Measurements from ENCODE around the gene TNFRSF25.
A peak's percentile ranks its signal among the peaks of the same experiment; 100 is the strongest.
"Not testable (repeated sequence)": the region's sequence is repeated elsewhere in the genome, so short reads cannot be mapped to it uniquely, and the experiment has no call there.

Gene TNFRSF25

DNA sequence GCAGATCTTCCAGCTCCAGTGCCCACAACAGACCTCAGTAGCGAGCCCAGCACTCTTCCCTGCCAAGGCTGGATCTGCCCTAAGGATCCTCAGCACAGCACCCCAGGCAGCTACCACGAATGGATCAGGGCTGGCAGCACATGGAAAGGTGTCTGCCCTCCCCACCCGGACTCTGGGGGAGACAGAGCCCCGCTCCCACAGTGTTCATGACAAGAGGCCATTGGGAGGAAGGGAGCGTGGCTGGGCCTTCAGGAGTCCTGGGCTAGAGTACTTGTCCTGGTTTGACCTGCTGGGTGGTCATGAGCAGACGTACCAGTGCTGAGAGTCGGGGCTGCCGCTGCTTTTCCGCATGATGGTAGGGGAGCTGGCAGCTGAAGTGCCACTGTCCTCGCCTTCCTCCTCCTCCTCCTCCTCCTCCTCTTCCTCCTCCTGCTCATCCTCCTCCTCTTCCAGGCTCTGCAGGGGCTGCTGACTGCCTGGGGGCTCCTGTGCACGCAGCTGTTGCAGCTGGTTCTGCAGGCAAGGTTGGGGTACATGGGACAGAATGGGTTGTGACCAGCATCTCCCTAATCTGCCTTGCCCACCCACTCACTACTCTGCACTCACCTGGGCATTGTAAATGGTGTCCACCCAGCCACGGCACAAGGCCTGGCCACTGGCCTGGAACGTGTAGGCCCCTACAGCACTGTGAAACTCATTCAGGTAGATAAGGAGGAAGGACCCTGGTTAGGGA lies 2.9 kb upstream of the TNFRSF25 start:
- DNase-seq (ENCODE audit: low spot score): no peak

DNA sequence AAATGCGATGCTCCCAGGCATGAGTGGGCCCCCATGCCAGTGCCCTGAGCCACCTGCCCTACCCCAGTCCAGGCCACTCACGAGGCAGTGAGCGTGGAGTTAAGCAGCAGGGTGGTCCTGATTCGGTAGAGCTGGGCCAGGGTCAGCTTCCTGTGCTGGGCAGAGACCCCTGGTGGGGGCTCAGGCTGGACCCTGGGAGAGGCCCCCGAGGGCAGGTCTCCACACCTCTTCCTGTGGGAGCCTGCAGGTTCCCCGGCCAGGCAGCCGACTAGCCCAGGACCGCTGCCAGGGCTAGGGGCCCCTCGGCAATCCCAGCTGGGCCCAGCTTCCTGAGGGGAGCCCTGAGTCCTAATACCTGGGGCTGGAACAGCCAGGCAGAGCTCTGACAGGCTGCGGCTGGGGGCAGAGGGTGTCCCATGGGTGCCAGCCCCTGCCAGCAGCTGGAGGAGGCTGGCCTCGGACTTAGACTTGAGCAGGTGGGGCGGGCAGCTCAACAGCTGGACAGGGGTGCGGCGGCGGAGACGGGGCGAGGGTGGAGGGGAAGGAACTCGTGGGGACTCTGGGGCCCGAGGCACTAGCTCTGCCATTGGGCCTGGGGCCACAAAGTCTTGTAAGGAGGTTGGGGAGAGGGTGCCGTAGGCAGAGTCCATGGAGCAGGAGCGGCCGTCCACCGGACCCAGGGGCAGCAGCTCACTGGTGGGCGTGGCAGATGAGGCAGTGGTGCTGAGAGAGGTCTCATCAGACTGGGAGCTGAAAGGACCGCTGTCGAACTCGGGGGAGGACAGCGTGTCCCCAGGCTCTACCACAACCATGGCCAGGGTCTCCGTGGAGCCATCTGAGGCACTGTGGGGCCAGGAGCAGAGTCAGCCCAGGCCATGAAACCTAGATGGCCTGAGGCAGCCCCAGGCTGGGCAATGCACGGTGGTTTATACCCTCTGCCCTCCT lies 2.0 kb upstream of the TNFRSF25 start:
- no peak for DNase-seq (ENCODE audit: low spot score)

GRCh38 chr1:6467224-6467623 lies 1.3 kb upstream of the TNFRSF25 start:
- DNase-seq (ENCODE audit: low spot score): no peak

- no peak for DNase-seq (ENCODE audit: low spot score)
Measured at GRCh38 chr1:6466751-6467150, 778 bp upstream of the TNFRSF25 start.

DNA sequence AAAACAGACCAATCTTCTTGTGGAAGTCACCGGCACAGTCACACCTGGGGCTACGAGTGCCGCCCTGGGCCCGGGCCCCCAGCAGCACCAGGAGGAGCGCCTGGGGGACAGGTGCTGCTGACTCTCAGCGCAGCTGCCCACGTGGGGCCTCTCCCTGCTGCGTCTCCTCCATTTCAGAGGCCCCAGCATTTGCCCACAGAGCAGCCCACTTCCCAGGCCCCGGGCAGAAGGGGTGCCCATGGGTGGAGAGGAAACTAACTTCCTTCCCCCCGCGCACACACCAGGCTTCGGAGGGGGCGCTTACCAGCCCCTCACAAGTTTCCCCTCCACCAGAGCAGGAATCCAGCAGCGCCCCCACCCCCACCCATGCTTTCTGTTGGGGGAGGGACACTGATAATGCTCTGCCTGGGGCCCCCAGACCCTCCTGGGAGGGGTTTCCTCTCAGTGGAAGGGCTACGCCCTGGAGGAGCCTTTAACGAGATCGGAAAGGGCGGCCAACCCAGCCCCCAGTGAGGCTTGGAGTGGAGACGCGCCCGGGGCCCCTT lies 440 bp downstream of the TNFRSF25 start:
- peak; percentile 45 for DNase-seq (ENCODE audit: low spot score)

- DNase-seq (ENCODE audit: low spot score): no peak
Measured at GRCh38 chr1:6464915-6465314, 1.1 kb downstream of the TNFRSF25 start.

GRCh38 chr1:6464514-6464836 lies 1.5 kb downstream of the TNFRSF25 start:
- peak; percentile 57 for DNase-seq (ENCODE audit: low spot score)

- DNase-seq (ENCODE audit: low spot score): no peak
Measured at GRCh38 chr1:6463120-6463412, 2.9 kb downstream of the TNFRSF25 start.

- no peak for DNase-seq (ENCODE audit: low spot score)
Measured at GRCh38 chr1:6462412-6463119, 3.4 kb downstream of the TNFRSF25 start.

- no peak for DNase-seq (ENCODE audit: low spot score)
Measured at GRCh38 chr1:6461538-6462411, 4.2 kb downstream of the TNFRSF25 start.

- no peak for DNase-seq (ENCODE audit: low spot score)
Measured at GRCh38 chr1:6461051-6461530, 4.9 kb downstream of the TNFRSF25 start.

- peak; percentile 93 for DNase-seq (ENCODE audit: low spot score)
Measured at GRCh38 chr1:6460301-6461050, 5.5 kb downstream of the TNFRSF25 start.

- peak; percentile 77 for DNase-seq (ENCODE audit: low spot score)
Measured at GRCh38 chr1:6459850-6460265, 6.1 kb downstream of the TNFRSF25 start.

GRCh38 chr1:6456800-6457466 lies 9.0 kb downstream of the TNFRSF25 start:
- no peak for DNase-seq (ENCODE audit: low spot score)

DNA sequence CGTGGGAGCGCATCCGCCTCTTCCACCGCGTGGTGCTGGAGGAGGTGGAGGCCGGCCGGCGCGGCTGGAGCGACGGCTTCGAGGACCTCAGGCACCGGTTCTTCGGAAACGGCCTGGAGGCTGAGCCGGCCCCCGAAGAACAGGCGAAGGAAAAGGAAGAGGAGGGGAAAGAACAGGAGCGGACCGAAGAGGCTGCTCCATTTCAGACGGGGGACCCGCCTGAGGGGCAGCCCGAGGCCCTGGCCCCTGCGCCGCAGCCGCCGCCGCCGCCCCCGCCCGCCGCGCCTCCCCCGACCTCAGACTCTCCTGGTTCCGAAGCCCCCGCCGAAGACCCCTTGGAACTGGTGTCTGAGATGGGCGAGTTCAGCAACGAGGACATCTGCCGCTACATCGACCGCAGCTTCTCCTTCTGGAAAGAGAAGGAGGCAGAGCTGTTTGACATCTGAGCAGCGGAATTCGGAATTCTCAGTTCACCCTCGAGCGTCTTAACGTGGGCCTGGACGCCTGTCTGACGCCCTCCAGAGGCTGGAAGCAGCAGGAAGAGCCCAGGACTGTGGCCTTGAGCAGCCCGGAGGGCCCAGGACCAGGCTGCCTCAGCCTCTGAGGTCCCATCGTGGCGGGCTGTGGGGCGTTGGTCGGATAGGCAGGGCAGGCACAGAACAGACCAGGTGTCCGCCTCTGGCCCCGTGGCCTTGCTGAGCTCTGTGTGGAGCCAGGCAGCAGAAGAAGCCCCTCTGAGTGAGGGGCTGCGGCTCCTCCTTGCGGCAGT lies 10.0 kb downstream of the TNFRSF25 start:
- DNase-seq (ENCODE audit: low spot score): not testable (repeated sequence)

GRCh38 chr1:6454856-6455751 lies 10.9 kb downstream of the TNFRSF25 start:
- DNase-seq (ENCODE audit: low spot score): peak; percentile 42

DNA sequence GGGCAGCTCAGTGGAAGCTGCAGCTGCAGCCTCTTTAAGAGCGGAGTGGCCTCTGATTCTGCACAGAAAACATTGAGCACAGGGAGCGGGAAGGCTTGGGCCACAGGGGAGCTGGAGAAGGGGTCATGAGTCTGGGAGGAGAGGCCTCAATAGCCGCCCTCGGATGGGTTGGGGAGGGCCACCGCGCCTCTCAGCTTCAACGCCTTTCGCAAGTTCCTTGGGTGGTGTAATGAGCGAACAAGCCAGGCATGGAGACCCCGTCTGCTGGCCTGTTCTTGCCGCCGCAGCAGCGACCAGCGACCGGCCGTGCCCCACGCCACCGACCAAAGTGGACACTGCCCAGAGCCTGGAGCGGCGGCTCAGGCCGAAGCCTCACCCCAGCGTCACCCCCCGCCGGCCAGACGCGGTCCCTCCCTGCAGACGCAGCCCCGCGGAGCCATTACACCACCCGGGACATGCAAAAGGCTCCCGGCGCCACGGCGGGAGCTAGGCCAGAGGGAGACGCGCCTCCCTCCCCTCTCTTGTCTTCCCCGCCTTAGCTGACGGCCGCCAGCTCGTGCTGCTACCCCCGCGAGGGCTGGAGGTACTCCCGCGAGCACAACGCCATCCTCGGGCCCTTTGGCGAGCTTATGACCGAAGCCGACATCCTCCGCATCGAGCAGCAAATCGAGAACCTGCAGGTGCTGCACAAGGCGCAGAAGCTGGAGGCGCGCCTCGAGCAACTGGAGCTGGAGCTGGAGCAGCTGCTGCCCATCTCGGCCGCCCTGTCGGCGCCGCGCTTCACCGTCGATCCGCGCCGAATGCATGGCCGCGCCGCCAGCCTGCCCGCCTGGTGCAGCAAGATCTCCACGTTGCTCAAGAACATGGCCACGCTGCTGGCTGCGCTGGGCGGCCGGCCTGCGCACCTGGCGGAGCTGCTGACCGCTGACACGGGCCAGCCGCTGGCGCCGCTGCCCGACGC lies 11.8 kb downstream of the TNFRSF25 start:
- DNase-seq (ENCODE audit: low spot score): not testable (repeated sequence)

Measured in CD4-positive, alpha-beta T cell treated with Interleukin-6 at 100 ng/mL for 8 hours (primary cell).